Measurements from ENCODE around the gene CSMD2.

CSMD2 gene

GRCh38 chr1:33577663-33578062 is 587.4 kb downstream of the CSMD2 start:
- no peak for DNase-seq

- no peak for DNase-seq
Observed at GRCh38 chr1:33576821-33577599, 588.0 kb downstream of the CSMD2 start.

- no peak for DNase-seq
Observed at GRCh38 chr1:33575324-33575879, 589.6 kb downstream of the CSMD2 start.

GRCh38 chr1:33573661-33574060 is 591.4 kb downstream of the CSMD2 start:
- DNase-seq: no peak

GRCh38 chr1:33572387-33572786 is 592.6 kb downstream of the CSMD2 start:
- DNase-seq: no peak

- DNase-seq: no peak
Observed at GRCh38 chr1:33569331-33569730, 595.7 kb downstream of the CSMD2 start.

GRCh38 chr1:33563699-33564098 is 601.3 kb downstream of the CSMD2 start:
- DNase-seq: no peak

GRCh38 chr1:33562563-33562962 is 602.5 kb downstream of the CSMD2 start:
- DNase-seq: no peak

- no peak for DNase-seq
Observed at GRCh38 chr1:33561576-33561975, 603.5 kb downstream of the CSMD2 start.

- DNase-seq: no peak
Observed at GRCh38 chr1:33560680-33561079, 604.4 kb downstream of the CSMD2 start.

GRCh38 chr1:33548721-33549120 is 616.3 kb downstream of the CSMD2 start:
- no peak for DNase-seq

- no peak for DNase-seq
Observed at GRCh38 chr1:33548319-33548718, 616.7 kb downstream of the CSMD2 start.

- no peak for DNase-seq
Observed at GRCh38 chr1:33547576-33547975, 617.5 kb downstream of the CSMD2 start.

- DNase-seq: no peak
Observed at GRCh38 chr1:33541966-33542365, 623.1 kb downstream of the CSMD2 start.

GRCh38 chr1:33537885-33538284 is 627.1 kb downstream of the CSMD2 start:
- DNase-seq: no peak

- DNase-seq: no peak
Observed at GRCh38 chr1:33535334-33535733, 629.7 kb downstream of the CSMD2 start.

GRCh38 chr1:33532936-33533335 is 632.1 kb downstream of the CSMD2 start:
- no peak for DNase-seq

- no peak for DNase-seq
Observed at GRCh38 chr1:33532250-33532649, 632.8 kb downstream of the CSMD2 start.

- DNase-seq: no peak
Observed at GRCh38 chr1:33529957-33530356, 635.1 kb downstream of the CSMD2 start.

- no peak for DNase-seq
Observed at GRCh38 chr1:33527934-33528333, 637.1 kb downstream of the CSMD2 start.

- DNase-seq: no peak
Observed at GRCh38 chr1:33524586-33524985, 640.4 kb downstream of the CSMD2 start.

- DNase-seq: no peak
Observed at GRCh38 chr1:33519240-33519884, 645.7 kb downstream of the CSMD2 start.

GRCh38 chr1:33517596-33518250 is 647.3 kb downstream of the CSMD2 start:
- no peak for DNase-seq
